Testis (tissue), 2 donors: Measurements from ENCODE around the gene GSTCD.
"Not testable (repeated sequence)": the region's sequence is repeated elsewhere in the genome, so short reads cannot be mapped to it uniquely, and the experiment has no call there.

ENCODE experiments used
- POLR2A ChIP-seq: fragments of 450-650 bp; IDR thresholded peaks from one replicate; pipeline ENCODE4 v1.6.1; 2017; ENCODE audit warnings: antibody characterized with exemption, mild to moderate bottlenecking, moderate library complexity
- TF ChIP-seq, protein P1 (sequence below), 3 experiments: fragments of 450-650 bp in 2 of 3; fragments of 200-600 bp in 1 of 3; sonication (generic) in 1 of 3; IDR thresholded peaks; one replicate each; pipeline ENCODE4 v1.5.1; 2016 to 2019; ENCODE audit warnings: antibody characterized with exemption in 3 of 3, mild to moderate bottlenecking in 2 of 3, moderate library complexity in 1 of 3

DNA sequence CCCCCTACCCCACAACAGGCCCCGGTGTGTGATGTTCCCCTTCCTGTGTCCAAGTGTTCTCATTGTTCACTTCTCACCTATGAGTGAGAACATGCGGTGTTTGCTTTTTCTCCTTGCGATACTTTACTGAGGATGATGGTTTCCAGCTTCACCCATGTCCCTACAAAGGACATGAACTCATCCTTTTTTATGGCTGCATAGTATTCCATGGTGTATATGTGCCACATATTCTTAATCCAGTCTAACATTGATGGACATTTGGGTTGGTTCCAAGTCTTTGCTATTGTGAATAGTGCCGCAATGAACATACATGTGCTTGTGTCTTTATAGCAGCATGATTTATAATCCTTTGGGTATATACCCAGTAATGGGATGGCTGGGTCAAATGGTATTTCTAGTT, 21.3 kb downstream of the GSTCD start:
- TF ChIP-seq, protein P1, sequence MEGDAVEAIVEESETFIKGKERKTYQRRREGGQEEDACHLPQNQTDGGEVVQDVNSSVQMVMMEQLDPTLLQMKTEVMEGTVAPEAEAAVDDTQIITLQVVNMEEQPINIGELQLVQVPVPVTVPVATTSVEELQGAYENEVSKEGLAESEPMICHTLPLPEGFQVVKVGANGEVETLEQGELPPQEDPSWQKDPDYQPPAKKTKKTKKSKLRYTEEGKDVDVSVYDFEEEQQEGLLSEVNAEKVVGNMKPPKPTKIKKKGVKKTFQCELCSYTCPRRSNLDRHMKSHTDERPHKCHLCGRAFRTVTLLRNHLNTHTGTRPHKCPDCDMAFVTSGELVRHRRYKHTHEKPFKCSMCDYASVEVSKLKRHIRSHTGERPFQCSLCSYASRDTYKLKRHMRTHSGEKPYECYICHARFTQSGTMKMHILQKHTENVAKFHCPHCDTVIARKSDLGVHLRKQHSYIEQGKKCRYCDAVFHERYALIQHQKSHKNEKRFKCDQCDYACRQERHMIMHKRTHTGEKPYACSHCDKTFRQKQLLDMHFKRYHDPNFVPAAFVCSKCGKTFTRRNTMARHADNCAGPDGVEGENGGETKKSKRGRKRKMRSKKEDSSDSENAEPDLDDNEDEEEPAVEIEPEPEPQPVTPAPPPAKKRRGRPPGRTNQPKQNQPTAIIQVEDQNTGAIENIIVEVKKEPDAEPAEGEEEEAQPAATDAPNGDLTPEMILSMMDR (IDR thresholded peaks at IDR 0.05) = not testable (repeated sequence)
- TF ChIP-seq POLR2A = not testable (repeated sequence)
